ENCODE results near the gene LAMA2. TPM values are rescaled to one million over a fixed set of nuclear protein-coding genes. Genes with fewer than 3 reads are reported as not detected.

The LAMA2 gene
- total RNA-seq, 1 experiment from 2014 or later, result 8.2 TPM

DNA sequence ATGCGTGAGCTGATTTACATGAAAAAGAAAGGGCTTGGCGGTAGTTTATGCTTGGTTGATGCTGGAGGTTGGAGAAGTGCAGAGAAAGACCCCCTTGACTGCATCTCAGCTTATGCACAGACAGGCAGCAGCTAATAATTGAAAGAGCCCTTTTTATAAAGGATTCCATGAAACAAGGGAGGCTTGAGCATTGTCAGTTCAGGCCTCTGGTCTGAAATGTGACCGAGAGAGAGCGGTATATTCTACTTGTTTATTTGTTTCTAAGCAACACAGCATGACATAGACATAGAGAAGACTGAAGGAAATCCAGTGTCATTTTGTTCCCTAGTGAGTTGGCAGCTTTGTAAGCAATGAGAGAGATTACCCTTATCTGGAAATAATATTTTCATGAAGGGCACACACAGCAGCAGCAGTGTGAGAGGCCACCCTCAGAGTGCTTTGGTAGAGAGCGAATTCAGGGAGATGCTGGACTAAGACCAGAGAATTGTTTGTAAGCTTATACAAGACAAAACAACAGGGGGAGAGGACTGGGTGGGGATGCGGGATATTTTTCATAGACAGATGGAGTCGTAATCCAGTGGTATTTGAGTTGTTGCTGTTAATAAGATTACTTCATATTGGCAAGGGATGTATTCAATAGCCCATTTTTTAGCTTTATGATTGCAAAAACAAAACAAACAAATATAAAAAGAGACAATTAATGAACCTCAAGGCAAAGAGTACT lies 34.6 kb upstream of the LAMA2 start:
- Histone ChIP-seq H3K9ac (ENCODE audit: low read length) (no peak overlapping the region), H3K9me3 (ENCODE audit: control insufficient read depth in 1 of 2, insufficient read depth in 1 of 2, low read depth in 1 of 2, low read length in 2 of 2) (no peaks in the 10 kb centered on the region), H3K4me2 (ENCODE audit: low read length) (no peak overlapping the region), H3K9me2 (ENCODE audit: insufficient read depth) (0 out of 2 replicates have a peak, but pooled peaks cover 3% of the 10 kb centered on the region), H2AFZ (ENCODE audit: low read depth, low read length, poor library complexity, severe bottlenecking) (no peak overlapping the region), H4K20me1 (ENCODE audit: insufficient read depth) (no peaks in the 10 kb centered on the region), H3K27ac (ENCODE audit: low read depth, low read length) (no peak overlapping the region), H3K36me3 (ENCODE audit: control insufficient read depth in 1 of 2, insufficient read depth in 2 of 2, low read length in 2 of 2) (no peaks in the 10 kb centered on the region), H3K79me2 (ENCODE audit: insufficient read depth, low read length) (no peaks in the 10 kb centered on the region), H3K4me1 (ENCODE audit: control insufficient read depth in 1 of 2, insufficient read depth in 2 of 2, low read length in 2 of 2) (no peaks in the 10 kb centered on the region), H3K4me3 (replicated peaks in 1 of 2; ENCODE audit: low read depth in 1 of 2, low read length in 2 of 2) (no peak overlapping the region), H3K27me3 (ENCODE audit: insufficient read depth, low read length) (no peaks in the 10 kb centered on the region)
- BruUV-seq (replicated peaks), result no TSS peak
- no peak for ATAC-seq
- ChIA-PET RAD21 (ENCODE audit: low non-redundant PET in 1 of 2, low total read pairs in 2 of 2, uncharacterized antibody in 2 of 2, unreplicated experiment in 2 of 2) (no interaction called here), CTCF (interaction anchor here (1.1 kb wide), 1 partner anchor 41 kb away, joined by 4 read pairs; no protein-coding TSS in a partner anchor), POLR2A (no interaction called here)
- DNase-seq (ENCODE audit: low read depth, low spot score), result no peak
- TF ChIP-seq EZH2 (IDR thresholded peaks at IDR 0.05), result no peak
- TF ChIP-seq YY1 (IDR thresholded peaks at IDR 0.05; ENCODE audit: extremely low read depth, insufficient replicate concordance, low read depth, low read length), result no peak
- TF ChIP-seq, protein P1, sequence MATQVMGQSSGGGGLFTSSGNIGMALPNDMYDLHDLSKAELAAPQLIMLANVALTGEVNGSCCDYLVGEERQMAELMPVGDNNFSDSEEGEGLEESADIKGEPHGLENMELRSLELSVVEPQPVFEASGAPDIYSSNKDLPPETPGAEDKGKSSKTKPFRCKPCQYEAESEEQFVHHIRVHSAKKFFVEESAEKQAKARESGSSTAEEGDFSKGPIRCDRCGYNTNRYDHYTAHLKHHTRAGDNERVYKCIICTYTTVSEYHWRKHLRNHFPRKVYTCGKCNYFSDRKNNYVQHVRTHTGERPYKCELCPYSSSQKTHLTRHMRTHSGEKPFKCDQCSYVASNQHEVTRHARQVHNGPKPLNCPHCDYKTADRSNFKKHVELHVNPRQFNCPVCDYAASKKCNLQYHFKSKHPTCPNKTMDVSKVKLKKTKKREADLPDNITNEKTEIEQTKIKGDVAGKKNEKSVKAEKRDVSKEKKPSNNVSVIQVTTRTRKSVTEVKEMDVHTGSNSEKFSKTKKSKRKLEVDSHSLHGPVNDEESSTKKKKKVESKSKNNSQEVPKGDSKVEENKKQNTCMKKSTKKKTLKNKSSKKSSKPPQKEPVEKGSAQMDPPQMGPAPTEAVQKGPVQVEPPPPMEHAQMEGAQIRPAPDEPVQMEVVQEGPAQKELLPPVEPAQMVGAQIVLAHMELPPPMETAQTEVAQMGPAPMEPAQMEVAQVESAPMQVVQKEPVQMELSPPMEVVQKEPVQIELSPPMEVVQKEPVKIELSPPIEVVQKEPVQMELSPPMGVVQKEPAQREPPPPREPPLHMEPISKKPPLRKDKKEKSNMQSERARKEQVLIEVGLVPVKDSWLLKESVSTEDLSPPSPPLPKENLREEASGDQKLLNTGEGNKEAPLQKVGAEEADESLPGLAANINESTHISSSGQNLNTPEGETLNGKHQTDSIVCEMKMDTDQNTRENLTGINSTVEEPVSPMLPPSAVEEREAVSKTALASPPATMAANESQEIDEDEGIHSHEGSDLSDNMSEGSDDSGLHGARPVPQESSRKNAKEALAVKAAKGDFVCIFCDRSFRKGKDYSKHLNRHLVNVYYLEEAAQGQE (IDR thresholded peaks at IDR 0.05; ENCODE audit: low read depth), result no peak
- no peak for TF ChIP-seq ELF1 (IDR thresholded peaks at IDR 0.05; ENCODE audit: borderline replicate concordance, low read depth)
- TF ChIP-seq ATF3 (IDR thresholded peaks at IDR 0.05), result no peak
- no peak for TF ChIP-seq EGR1 (IDR thresholded peaks at IDR 0.05; ENCODE audit: low read depth)
- intact Hi-C loops (cut with micrococcal nuclease), result no loop called here
